ENCODE results near the gene EP400.

The EP400 gene

GRCh38 chr12:132130690-132131089, 180.9 kb downstream of the EP400 start:
- DNase-seq = no peak

Data from OCI-M1 (cell line).